Spinal cord (tissue), 10 donors: ENCODE results near the gene LMO3. TPM values are rescaled to one million over a fixed set of nuclear protein-coding genes. Genes with fewer than 3 reads are reported as not detected.
A peak's percentile ranks its signal among the peaks of the same experiment; 100 is the strongest.

Experiments
- DNase-seq, 6 donors: peaks; one replicate each; pipeline versions ENCODE4 v3.0.0 to v3.0.0-alpha.2; 2013 to 2015; ENCODE audit warnings: low spot score in 6 of 6, low read depth in 4 of 6
- H3K27ac ChIP-seq: one replicate; pipeline ENCODE4 v1.5.1; 2013; ENCODE audit warnings: low read depth, low read length, control low read depth
- H3K27me3 ChIP-seq: one replicate; pipeline ENCODE4 v1.6.1; 2013; ENCODE audit warnings: low read length; ENCODE audit not compliant: control insufficient read depth, insufficient read depth
- H3K36me3 ChIP-seq: one replicate; pipeline ENCODE4 v1.6.1; 2013; ENCODE audit warnings: low read length; ENCODE audit not compliant: control insufficient read depth, insufficient read depth
- H3K4me1 ChIP-seq: one replicate; pipeline ENCODE4 v1.6.1; 2013; ENCODE audit warnings: low read length; ENCODE audit not compliant: control insufficient read depth, insufficient read depth
- H3K4me3 ChIP-seq: one replicate; pipeline ENCODE4 v1.5.1; 2013; ENCODE audit warnings: low read depth, low read length, control low read depth
- H3K9me3 ChIP-seq: one replicate; pipeline ENCODE4 v1.6.1; 2013; ENCODE audit warnings: low read length; ENCODE audit not compliant: control insufficient read depth, insufficient read depth
- WGBS: methylation state at CpG from one replicate; pipeline ENCODE4 v1.1.5; 2013; ENCODE audit warnings: missing lambda C conversion rate; ENCODE audit not compliant: insufficient coverage; 5-methylcytosine and 5-hydroxymethylcytosine counted together
- polyA plus RNA-seq, 2 donors: library from polyadenylated mRNA; unstranded; fragments of 120-200 nt; gene quantifications; one replicate each; pipeline ENCODE4 v1.2.1, GENCODE V29; 2013; ENCODE audit not compliant: insufficient read length in 2 of 2
- total RNA-seq, 2 donors: library from RNA; depleted of rRNA in 1 of 2; stranded (reverse); fragments of 120-200 nt in 1 of 2; fragments of >200 nt in 1 of 2; gene quantifications; one replicate each; pipeline versions ENCODE4 v1.2.3 to v1.2.4, GENCODE V29; 2013 to 2014
- donor health status: healthy.

LMO3 gene
- total and polyA plus RNA-seq, 4 donors: 56.1 to 113 (median 85.2) TPM

GRCh38 chr12:16506394-16506793 lies 99.6 kb downstream of the LMO3 start:
- Histone ChIP-seq H3K4me1 (no peaks in the 10 kb centered on the region), H3K4me3 (no peak overlapping the region), H3K9me3 (no peaks in the 10 kb centered on the region), H3K27me3 (no peaks in the 10 kb centered on the region), H3K27ac (no peak overlapping the region), H3K36me3 (no peaks in the 10 kb centered on the region)
- DNase-seq: no peak

- H3K9me3 ChIP-seq: no peaks in the 10 kb centered on the region
- no peak for DNase-seq
- H3K36me3 ChIP-seq: no peaks in the 10 kb centered on the region
- H3K27me3 ChIP-seq: no peaks in the 10 kb centered on the region
- no peaks in the 10 kb centered on the region for H3K4me1 ChIP-seq
- no peak overlapping the region for H3K4me3 ChIP-seq
- no peak overlapping the region for H3K27ac ChIP-seq
- no CpG with 5 or more reads among the region's 1 CpG for WGBS
Measured at GRCh38 chr12:16504200-16504599, 101.8 kb downstream of the LMO3 start.

- Histone ChIP-seq H3K27ac (no peak overlapping the region), H3K4me1 (no peaks in the 10 kb centered on the region), H3K36me3 (no peaks in the 10 kb centered on the region), H3K27me3 (no peaks in the 10 kb centered on the region), H3K4me3 (no peak overlapping the region), H3K9me3 (no peaks in the 10 kb centered on the region)
- 90% methylated on average over 2 of the region's 7 CpGs for WGBS
- peak in 1 of 6 donors; percentile 28 for DNase-seq
Measured at GRCh38 chr12:16499611-16500010, 106.4 kb downstream of the LMO3 start.
